Activated CD8-positive, alpha-beta T cell treated with anti-CD3 and anti-CD28 coated beads for 36 hours (primary cell): ENCODE measurements around the gene MTCP1. TPM values are rescaled to one million over a fixed set of nuclear protein-coding genes. Genes with fewer than 3 reads are reported as not detected.

Experiments used
- ATAC-seq: fragments of 200-7000 bp; cut with Tn5 transposase; one replicate; pipeline ENCODE4 v1.10.0; 2021; ENCODE audit warnings: mild to moderate bottlenecking, moderate library complexity
- CTCF ChIA-PET: fragments of 350-600 bp; sonication (Branson Sonifier 250); formaldehyde crosslinking; loops from one replicate; lab custom pipeline; 2021; ENCODE audit warnings: antibody characterized with exemption; lab: Charles Lee
- POLR2A ChIA-PET: fragments of 350-600 bp; sonication (Branson Sonifier 250); formaldehyde crosslinking; loops from one replicate; lab custom pipeline; 2021; ENCODE audit warnings: antibody characterized with exemption; lab: Charles Lee
- DNase-seq: peaks from one replicate; pipeline ENCODE4 v3.0.0-alpha.2; 2020
- H3K27ac Mint-ChIP-seq: one replicate; pipeline ENCODE4 v1.8.0; 2021; ENCODE audit warnings: mild to moderate bottlenecking, mixed read lengths
- H3K27me3 Mint-ChIP-seq: one replicate; pipeline ENCODE4 v1.8.0; 2021; ENCODE audit warnings: mixed read lengths
- H3K36me3 Mint-ChIP-seq: one replicate; pipeline ENCODE4 v1.8.0; 2021; ENCODE audit warnings: low read depth, mixed read lengths
- H3K4me1 Mint-ChIP-seq: one replicate; pipeline ENCODE4 v1.8.0; 2021; ENCODE audit warnings: low read depth, mixed read lengths
- H3K4me3 Mint-ChIP-seq: one replicate; pipeline ENCODE4 v1.8.0; 2021; ENCODE audit warnings: mild to moderate bottlenecking, moderate library complexity, mixed read lengths
- H3K9me3 Mint-ChIP-seq: one replicate; pipeline ENCODE4 v1.8.0; 2021; ENCODE audit warnings: mixed read lengths
- intact Hi-C: fragments of 100-400 bp; cut with micrococcal nuclease; formaldehyde crosslinking; loops from one replicate; pipeline ENCODE4 v1.10.0; 2022
- total RNA-seq, 2 experiments: library from RNA; stranded (reverse); gene quantifications; one replicate each; pipeline ENCODE4 v1.2.3, GENCODE V29; 2021
- TF ChIP-seq, protein P1 (sequence below): fragments of 200-600 bp; IDR thresholded peaks from one replicate; pipeline ENCODE4 v1.8.0; 2022; ENCODE audit warnings: antibody characterized with exemption, mild to moderate bottlenecking

Gene MTCP1
- total RNA-seq, 2 experiments from 2014 or later = 23.4 to 23.9 TPM

DNA sequence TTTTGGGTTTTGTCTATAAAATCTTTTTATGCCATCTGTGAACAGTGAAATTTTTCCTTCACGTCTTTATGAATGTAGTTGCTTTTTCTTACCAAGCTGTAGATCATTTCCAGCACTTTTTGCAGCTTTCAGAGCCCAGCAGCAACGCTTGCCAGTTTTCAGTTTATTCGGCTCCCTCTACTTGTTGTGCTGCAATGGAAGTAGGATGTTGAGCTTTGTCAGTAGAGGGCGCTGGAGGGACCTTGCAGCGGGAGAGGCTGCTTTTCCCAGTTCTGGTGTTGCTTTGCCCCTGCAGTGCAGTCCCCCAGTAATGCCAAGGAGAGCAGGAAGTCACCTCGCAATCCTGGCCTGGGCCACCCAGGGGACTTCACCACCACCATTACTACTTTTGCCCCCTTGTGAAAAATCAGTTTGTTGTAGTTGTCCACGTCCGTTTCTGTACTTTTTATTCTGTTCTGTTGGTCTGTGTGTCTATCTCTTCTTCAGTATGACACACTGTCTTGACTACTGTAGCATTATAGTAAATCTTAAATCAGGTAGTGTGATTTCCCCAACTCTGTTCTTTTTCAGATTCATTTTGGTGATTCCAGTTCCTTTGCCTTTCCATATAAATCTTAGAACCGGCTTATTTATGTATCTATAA lies 21.8 kb downstream of the MTCP1 start:
- POLR2A ChIA-PET = interaction anchor here (0.8 kb wide), 1 partner anchor 58 kb away, joined by 3 read pairs; no protein-coding TSS in a partner anchor
- intact Hi-C loops = no loop called here
- ATAC-seq (peak; percentile 69), DNase-seq (peak; percentile 47)
- H3K27ac Mint-ChIP-seq = no peak overlapping the region
- TF ChIP-seq, protein P1, sequence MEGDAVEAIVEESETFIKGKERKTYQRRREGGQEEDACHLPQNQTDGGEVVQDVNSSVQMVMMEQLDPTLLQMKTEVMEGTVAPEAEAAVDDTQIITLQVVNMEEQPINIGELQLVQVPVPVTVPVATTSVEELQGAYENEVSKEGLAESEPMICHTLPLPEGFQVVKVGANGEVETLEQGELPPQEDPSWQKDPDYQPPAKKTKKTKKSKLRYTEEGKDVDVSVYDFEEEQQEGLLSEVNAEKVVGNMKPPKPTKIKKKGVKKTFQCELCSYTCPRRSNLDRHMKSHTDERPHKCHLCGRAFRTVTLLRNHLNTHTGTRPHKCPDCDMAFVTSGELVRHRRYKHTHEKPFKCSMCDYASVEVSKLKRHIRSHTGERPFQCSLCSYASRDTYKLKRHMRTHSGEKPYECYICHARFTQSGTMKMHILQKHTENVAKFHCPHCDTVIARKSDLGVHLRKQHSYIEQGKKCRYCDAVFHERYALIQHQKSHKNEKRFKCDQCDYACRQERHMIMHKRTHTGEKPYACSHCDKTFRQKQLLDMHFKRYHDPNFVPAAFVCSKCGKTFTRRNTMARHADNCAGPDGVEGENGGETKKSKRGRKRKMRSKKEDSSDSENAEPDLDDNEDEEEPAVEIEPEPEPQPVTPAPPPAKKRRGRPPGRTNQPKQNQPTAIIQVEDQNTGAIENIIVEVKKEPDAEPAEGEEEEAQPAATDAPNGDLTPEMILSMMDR = peak; percentile 47
- CTCF ChIA-PET = interaction anchor here (0.9 to 2.1 kb wide), 6 partner anchors 10 to 65 kb away, joined by 3 to 9 read pairs (median 4); partner anchors contain the start of gene FUNDC2
- H3K4me3 Mint-ChIP-seq = no peak overlapping the region
- H3K27me3 Mint-ChIP-seq = no peaks in the 10 kb centered on the region
- no peaks in the 10 kb centered on the region for H3K9me3 Mint-ChIP-seq
- H3K36me3 Mint-ChIP-seq = peaks cover 35% of the 10 kb centered on the region
- H3K4me1 Mint-ChIP-seq = peaks cover 50% of the 10 kb centered on the region

DNA sequence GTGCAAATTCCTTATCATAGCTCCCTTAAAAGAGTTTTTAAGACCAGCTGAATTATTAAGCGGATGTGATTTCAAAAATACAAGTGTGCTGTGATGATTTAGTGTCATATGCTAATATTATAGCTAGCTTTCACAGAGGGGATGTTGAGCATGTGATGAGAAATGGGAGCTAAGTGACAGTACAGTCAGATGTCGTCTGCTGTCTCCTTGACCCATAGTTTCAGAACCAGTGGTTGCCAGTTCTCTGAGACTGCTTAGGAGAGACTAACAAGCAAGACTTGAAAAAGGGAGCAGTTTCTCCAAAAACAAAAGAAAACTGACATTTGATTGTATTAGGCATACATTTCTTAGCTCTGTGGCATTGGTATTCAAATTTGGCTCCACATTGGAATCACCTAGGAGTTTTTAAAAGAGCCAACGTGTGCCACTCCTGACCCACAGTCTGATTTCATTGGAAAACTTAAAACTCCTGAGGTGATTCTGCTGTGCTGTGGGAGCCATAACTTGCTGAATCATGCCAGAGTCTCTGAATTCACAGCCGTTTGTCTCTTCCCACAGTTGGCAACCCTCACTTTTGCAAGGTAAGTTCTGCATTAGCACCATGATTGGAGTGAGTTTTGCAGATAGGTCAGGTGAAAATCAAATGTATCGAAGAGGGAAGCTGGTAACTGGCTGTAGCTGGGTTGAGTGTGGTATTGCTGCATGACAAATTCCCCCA lies 24.0 kb downstream of the MTCP1 start:
- ChIA-PET POLR2A (no interaction called here), CTCF (interaction anchor here (1.0 to 2.6 kb wide), 4 partner anchors 9 to 47 kb away, joined by 3 to 17 read pairs (median 4); no protein-coding TSS in a partner anchor)
- Mint-ChIP-seq H3K9me3 (no peaks in the 10 kb centered on the region), H3K4me3 (no peak overlapping the region), H3K27me3 (no peaks in the 10 kb centered on the region), H3K4me1 (peaks cover 49% of the 10 kb centered on the region), H3K27ac (no peak overlapping the region), H3K36me3 (peaks cover 25% of the 10 kb centered on the region)
- TF ChIP-seq, protein P1 = no peak
- intact Hi-C loops = no loop called here
- no peak for DNase-seq
- no peak for ATAC-seq

DNA sequence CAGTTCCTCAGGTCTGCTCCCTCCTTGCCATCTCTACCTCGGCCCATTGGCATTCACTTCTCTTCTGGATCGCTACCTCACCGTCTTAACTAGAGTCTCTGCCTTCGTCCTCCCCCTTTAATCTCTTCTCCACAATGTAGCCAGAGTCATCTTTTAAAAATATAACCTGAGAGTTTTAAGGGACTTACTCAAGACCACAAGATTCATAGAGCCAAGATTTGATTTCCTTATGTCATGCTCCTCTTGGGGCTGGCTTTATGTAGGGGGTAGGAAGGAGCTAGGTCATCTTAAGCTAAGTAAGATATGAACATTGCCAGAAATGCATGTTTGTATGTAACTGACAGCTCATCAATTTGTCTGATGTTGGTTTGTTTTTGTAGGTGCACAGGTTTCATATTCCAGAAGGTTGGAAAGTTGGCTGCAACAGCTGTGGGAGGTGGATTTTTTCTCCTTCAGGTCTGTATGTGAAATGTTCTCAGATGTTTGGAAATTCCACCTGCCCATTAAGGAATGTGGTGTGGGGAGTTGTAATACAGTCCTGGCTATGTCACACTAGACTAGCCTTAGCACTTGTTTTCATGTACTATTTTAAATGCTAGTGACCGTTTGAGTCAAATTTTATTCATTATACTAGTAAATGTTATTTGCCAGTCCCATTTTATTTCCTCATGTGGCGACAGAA lies 24.7 kb downstream of the MTCP1 start:
- H3K36me3 Mint-ChIP-seq = peaks cover 18% of the 10 kb centered on the region
- H3K27ac Mint-ChIP-seq = no peak overlapping the region
- H3K27me3 Mint-ChIP-seq = no peaks in the 10 kb centered on the region
- CTCF ChIA-PET = interaction anchor here (1.0 to 2.6 kb wide), 4 partner anchors 9 to 47 kb away, joined by 3 to 17 read pairs (median 4); no protein-coding TSS in a partner anchor
- intact Hi-C loops = no loop called here
- H3K4me3 Mint-ChIP-seq = no peak overlapping the region
- peaks cover 44% of the 10 kb centered on the region for H3K4me1 Mint-ChIP-seq
- DNase-seq (no peak), ATAC-seq (no peak)
- no peaks in the 10 kb centered on the region for H3K9me3 Mint-ChIP-seq
- TF ChIP-seq, protein P1 = no peak
- POLR2A ChIA-PET = no interaction called here

DNA sequence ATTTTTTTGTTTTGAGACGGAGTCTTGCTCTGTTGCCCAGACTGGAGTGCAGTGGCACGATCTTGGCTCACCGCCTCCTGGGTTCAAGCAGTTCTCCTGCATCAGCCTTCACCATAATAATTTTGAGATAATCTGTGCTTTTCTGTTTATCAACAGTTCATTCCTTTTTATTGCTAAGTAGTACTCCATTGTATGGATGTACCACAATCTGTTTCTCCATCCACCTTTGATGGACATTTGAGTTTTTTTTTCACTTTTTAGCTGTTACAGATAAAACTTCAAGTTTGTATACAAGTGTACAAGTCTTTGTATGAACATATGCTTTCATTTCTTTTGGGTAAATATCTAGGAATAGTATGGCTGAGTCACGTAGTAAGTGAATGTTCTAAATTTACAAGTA lies 35.2 kb downstream of the MTCP1 start:
- Mint-ChIP-seq H3K27me3 (no peaks in the 10 kb centered on the region), H3K4me1 (peaks cover 19% of the 10 kb centered on the region), H3K36me3 (peaks cover 35% of the 10 kb centered on the region), H3K9me3 (peaks cover 3% of the 10 kb centered on the region), H3K4me3 (no peak overlapping the region), H3K27ac (no peak overlapping the region)
- CTCF ChIA-PET = interaction anchor here (1.5 to 4.1 kb wide), 2 partner anchors 20 to 21 kb away, joined by 3 to 11 read pairs; no protein-coding TSS in a partner anchor
- POLR2A ChIA-PET = interaction anchor here (1.0 kb wide), 1 partner anchor 9 kb away, joined by 3 read pairs; no protein-coding TSS in a partner anchor
- TF ChIP-seq, protein P1 = no peak
- ATAC-seq (no peak), DNase-seq (no peak)
- intact Hi-C loops = no loop called here
